ENCODE measurements around the gene LRP4.
"Not testable (repeated sequence)": the region's sequence is repeated elsewhere in the genome, so short reads cannot be mapped to it uniquely, and the experiment has no call there.

The LRP4 gene, protein sequence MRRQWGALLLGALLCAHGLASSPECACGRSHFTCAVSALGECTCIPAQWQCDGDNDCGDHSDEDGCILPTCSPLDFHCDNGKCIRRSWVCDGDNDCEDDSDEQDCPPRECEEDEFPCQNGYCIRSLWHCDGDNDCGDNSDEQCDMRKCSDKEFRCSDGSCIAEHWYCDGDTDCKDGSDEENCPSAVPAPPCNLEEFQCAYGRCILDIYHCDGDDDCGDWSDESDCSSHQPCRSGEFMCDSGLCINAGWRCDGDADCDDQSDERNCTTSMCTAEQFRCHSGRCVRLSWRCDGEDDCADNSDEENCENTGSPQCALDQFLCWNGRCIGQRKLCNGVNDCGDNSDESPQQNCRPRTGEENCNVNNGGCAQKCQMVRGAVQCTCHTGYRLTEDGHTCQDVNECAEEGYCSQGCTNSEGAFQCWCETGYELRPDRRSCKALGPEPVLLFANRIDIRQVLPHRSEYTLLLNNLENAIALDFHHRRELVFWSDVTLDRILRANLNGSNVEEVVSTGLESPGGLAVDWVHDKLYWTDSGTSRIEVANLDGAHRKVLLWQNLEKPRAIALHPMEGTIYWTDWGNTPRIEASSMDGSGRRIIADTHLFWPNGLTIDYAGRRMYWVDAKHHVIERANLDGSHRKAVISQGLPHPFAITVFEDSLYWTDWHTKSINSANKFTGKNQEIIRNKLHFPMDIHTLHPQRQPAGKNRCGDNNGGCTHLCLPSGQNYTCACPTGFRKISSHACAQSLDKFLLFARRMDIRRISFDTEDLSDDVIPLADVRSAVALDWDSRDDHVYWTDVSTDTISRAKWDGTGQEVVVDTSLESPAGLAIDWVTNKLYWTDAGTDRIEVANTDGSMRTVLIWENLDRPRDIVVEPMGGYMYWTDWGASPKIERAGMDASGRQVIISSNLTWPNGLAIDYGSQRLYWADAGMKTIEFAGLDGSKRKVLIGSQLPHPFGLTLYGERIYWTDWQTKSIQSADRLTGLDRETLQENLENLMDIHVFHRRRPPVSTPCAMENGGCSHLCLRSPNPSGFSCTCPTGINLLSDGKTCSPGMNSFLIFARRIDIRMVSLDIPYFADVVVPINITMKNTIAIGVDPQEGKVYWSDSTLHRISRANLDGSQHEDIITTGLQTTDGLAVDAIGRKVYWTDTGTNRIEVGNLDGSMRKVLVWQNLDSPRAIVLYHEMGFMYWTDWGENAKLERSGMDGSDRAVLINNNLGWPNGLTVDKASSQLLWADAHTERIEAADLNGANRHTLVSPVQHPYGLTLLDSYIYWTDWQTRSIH (N-terminal part only)

DNA sequence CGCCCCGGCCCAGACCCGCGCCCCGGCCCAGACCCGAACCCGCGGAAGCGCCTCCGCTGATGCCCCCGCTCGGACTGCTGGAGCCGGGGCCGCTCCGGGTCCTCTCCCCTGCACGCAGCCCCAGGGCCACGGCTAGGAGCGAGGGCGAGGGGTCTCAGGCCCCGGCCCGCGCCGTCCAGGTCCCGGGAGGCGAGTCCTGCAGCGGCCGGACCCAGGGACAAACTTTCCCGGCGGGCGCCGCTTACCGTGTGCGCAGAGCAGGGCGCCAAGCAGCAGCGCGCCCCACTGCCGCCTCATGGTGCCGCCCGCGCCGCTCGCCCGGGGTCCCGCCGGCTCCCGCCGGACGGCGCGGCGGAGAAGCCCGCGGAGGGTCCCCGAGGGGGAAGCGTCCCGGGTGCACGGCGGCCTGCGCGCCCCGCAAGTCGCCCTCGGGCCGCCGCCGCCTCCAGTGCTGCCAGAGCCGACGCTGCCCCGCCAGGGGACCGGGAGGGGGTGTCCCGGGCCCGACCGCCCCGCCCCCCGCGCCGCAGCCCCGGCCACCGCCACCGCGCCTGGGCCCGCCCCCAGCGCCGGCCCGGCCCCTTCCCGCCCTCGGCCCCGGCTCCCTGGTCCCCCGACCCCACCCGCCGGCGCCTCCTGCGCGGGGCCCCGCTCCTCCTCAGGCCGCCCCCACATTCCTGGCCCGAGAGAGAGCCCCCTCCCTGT, at the start of gene LRP4:
Gene LRP4, minus strand, starts transcription at position 468 of the 705 bp plus-strand sequence. Its CDS starts 171 bp downstream, at position 297.
- DNase-seq, result peak; percentile 64 to 88 (median 68)

DNA sequence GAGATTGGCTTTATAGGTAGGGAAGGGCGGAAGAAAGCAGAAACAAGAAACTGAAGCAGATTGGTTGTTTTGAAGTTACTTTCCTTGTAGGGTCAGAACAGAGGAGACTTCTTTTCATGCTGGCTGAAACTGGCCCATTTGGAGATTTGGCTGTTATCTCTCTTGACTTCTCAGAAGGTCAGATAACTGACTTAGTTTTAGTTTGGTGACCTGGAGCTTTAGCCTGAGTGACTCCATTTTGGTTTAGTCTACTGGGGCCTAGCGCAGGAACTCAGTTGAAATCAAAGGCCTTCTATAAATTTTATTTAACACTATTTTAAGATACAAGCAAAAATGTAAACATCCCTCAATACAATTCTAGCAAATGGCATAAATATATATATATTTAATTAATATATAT, 49.6 kb upstream of the LRP4 start:
- DNase-seq, result no peak

- no peak for DNase-seq
Measured at GRCh38 chr11:46966773-46967172, 48.4 kb upstream of the LRP4 start.

DNA sequence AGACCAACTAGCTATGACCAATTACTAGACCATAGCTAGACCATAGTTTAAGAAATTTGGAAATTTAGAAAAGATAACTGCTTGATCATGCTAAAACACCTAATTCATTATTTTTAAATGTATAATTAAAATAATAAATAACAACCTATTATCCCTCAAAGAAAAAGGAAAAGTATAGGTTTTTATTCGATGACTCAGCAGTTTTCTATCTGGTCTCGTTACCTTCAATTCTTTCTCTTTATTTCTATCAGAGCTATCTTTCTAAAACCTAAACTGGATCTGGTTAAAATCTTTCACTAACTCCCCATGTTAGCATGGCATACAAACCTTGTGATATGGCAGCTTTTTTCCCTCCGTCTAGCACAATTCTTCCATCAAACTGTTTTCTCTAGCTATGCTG, 45.5 kb upstream of the LRP4 start:
- DNase-seq, result no peak

DNA sequence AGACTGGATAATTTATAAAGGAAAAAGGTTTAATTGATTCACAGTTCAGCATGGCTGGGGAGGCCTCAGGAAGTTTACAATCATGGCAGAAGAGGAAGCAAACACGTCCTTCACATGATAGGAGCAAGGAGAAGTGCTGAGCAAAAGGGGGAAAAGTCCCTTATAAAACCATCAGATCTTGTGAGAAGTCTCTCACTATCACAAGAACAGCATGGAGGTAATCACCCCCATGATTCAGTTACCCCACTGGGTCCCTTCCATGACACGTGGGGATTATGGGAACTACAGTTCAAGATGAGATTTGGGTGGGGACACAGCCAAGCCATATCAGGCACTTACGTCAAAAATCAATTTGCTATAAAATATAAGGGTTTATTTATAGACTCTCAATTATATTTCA, 43.5 kb upstream of the LRP4 start:
- peak; percentile 56 to 59 (median 56) for DNase-seq

- no peak for DNase-seq
Measured at GRCh38 chr11:46961041-46961440, 42.7 kb upstream of the LRP4 start.

DNA sequence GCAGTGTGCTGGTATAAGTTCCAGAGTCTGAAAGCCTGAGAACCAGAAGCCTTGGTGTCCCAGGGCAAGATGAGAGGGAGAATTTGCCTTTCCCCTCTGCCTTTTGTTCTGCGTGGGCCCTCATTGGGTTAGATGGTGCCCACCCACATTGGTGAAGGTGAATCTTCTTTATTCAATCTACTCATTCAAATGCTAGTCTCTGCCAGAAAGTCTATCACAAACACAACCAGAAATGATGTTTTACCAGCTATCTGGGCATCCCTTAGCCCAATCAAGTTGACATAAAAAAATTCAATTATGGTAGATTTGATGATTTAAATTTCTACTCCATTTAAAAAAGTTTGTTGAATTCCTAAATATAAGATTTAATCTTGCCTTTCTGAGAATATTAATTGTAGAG, 40.4 kb upstream of the LRP4 start:
- DNase-seq, result no peak

DNA sequence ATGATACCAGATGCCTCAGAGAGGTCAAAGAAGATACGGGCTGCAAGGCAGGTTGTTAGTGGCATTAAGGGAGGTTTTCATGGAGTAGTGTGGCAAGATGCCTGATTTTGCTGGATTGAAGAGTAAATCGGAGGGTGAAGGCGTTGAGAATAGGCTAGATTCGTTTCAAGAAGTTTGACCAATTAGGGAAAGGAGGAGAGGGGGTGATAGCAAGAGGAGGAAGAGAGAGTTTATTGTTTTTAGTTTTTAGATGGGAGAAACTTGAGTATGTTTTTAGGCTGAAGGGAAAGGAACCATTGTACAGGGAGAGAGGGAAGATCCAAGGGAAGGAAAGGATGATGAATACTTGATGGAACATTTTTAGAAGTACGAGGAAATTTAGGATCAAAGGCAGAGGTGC, 34.7 kb upstream of the LRP4 start:
- DNase-seq, result no peak

- DNase-seq, result peak in 1 of 3 donors; percentile 12
Measured at GRCh38 chr11:46952553-46952952, 34.2 kb upstream of the LRP4 start.

- no peak for DNase-seq
Measured at GRCh38 chr11:46951864-46952263, 33.5 kb upstream of the LRP4 start.

DNA sequence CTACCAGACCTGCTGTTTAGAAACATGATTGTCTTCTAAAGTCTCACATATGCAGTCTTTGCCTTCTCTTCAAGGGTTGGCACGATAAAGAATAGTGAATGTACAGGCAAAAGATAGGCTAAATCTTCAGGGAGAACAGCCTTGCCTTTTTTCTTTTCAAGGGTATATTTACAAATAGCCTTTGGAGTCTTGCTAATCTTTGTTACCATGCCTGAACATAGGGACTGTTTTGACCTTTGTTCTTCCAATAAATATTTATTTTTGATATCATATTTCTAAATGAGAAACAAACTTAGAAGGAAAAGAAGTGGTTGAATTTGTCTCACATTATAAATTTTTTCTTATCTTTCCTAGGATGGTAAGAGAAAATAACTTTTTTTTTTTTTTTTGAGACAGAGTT, 30.9 kb upstream of the LRP4 start:
- no peak for DNase-seq

GRCh38 chr11:46948378-46949131, 30.2 kb upstream of the LRP4 start:
- peak; percentile 13 to 43 (median 31) for DNase-seq

GRCh38 chr11:46947399-46948077, 29.2 kb upstream of the LRP4 start:
- DNase-seq, result no peak

GRCh38 chr11:46944356-46945075, 26.2 kb upstream of the LRP4 start:
- DNase-seq, result no peak

DNA sequence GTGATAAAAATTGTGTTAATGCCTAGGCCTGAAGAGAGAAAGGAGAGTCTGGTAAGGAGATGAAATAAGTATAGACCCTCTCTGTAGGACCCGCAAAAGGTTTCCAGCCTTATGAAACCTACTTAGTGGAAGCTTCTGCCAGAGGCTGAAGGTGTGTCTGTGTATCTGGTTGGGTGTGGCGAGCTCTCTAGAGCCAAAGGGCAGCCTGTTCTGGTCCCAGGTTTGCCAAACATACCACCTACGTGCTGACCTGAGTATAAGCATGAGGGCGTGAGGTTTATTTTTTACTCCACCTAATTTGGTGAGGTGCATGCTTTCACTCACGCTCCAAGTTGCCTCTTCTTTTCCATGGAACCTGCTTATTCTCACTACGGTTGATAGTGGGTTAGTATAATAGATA, 23.8 kb upstream of the LRP4 start:
- no peak for DNase-seq

GRCh38 chr11:46936138-46937110, 18.1 kb upstream of the LRP4 start, which contains the start of gene CSTPP1:
TSS of gene CSTPP1 (plus strand) at chr11:46936761. CDS start at chr11:46936806, 45 bp downstream.
- peak; percentile 93 to 97 (median 96) for DNase-seq

DNA sequence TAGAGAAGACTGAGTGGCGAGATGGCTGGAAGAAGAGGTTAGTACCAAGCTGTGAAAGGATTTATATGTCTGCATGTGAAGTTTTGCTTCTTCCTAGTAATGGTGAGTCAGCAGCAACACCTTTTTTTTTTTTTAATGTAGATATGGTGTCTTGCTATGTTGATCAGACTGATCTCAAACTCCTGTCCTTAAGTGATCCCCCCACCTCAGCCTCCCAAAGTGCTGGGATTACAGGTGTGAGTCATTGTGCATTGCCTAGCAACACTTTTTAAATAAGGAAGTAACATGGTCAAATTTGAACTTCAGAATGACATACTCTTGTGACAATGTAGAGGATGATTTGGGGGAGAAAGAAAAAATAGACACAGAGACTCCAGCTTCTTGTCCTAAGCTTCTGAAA, 11.7 kb upstream of the LRP4 start:
- peak in 2 of 3 donors; percentile 21 to 26 for DNase-seq

DNA sequence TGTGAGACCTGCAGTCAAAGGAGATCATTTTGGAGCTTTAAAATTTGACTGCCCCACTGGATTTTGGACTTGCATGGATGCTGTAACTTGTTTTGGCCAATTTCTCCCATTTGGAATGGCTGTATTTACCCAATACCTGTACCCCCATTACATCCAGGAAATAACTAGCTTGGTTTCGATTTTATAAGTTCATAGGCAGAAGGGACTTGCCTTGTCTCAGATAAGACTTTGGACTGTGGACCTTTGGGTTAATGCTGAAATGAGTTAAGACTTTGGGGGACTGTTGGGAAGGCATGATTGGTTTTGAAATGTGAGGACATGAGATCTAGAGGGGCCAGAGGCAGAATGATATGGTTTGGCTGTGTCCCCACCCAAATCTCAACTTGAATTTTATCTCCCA, 10.4 kb upstream of the LRP4 start:
- DNase-seq, result not testable (repeated sequence)

DNA sequence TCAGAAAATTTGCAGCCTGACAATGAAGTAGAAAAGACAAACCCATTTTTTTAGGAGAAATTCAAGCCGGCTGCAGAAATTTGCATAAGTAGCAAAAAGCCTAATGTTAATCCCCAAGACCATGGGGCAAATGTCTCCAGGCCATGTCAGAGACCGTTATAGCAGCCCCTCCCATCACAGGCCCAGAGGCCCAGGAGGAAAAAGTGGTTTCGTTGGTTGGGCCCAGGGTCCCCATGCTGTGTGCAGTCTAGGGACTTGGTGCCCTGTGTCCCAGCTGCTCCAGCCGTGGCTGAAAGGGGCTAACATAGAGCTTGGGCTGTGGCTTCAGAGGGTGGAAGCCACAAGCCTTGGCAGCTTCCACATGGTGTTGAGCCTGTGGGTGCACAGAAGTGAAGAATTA, 9.6 kb upstream of the LRP4 start:
- not testable (repeated sequence) for DNase-seq

Data from suppressor macrophage treated with lipopolysaccharide for 1 hour (primary cell).